PC-3 (cell line): ENCODE data around the gene TF.

Experiments
- CTCF ChIP-seq: fragments of 300-600 bp; sonication (generic); conservative IDR thresholded peaks from 2 replicates; pipeline ENCODE4 v1.5.1; 2017; ENCODE audit warnings: antibody characterized with exemption, low read depth, mild to moderate bottlenecking, low read length
- EZH2 ChIP-seq: fragments of 300-600 bp; sonication (generic); IDR thresholded peaks from one replicate; pipeline ENCODE4 v1.6.1; 2017; ENCODE audit warnings: antibody characterized with exemption, mild to moderate bottlenecking, low read length; ENCODE audit not compliant: unreplicated experiment
- EZH2phosphoT487 ChIP-seq: fragments of 300-600 bp; sonication (generic); IDR thresholded peaks from 2 replicates; pipeline ENCODE4 v1.6.1; 2018; ENCODE audit warnings: mild to moderate bottlenecking, antibody characterized with exemption, low read length, borderline replicate concordance

DNA sequence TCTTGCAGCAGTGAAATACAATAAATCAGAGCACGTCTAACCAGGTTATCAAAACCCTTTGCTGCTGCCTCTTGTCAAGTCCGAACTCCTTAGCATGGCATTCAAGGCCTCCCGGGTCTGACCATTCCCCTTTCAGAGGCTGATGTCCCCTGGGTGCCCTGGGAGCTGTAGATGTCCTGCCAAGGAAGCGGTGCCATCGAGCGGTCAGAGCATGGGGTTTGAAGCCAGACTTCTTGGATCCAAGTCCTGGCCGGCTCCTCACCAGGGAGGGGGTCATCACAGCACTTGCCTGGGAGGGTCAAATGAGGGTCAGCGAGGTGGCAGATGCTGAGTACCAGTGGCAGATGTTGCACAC lies 496 bp downstream of the TF start:
- TF ChIP-seq EZH2 (no peak), CTCF (no peak), EZH2phosphoT487 (no peak)
